Epithelial cell of esophagus (primary cell): Measurements from ENCODE around the gene DSCAML1.

Source experiments
- DNase-seq: peaks from one replicate; pipeline ENCODE4 v3.0.0; 2010; ENCODE audit warnings: low read depth
- H3K4me3 ChIP-seq: 2 replicates; pipeline ENCODE4 v1.5.1; 2011; ENCODE audit warnings: mild to moderate bottlenecking, low read length, control low read depth
- TF ChIP-seq, protein P1 (sequence below): IDR thresholded peaks from 2 replicates; pipeline ENCODE4 v1.5.1; 2011; ENCODE audit warnings: low read depth, mild to moderate bottlenecking, low read length, control low read depth, inconsistent platforms; ENCODE audit not compliant: insufficient read depth; ENCODE audit errors: missing control alignments

Gene DSCAML1

DNA sequence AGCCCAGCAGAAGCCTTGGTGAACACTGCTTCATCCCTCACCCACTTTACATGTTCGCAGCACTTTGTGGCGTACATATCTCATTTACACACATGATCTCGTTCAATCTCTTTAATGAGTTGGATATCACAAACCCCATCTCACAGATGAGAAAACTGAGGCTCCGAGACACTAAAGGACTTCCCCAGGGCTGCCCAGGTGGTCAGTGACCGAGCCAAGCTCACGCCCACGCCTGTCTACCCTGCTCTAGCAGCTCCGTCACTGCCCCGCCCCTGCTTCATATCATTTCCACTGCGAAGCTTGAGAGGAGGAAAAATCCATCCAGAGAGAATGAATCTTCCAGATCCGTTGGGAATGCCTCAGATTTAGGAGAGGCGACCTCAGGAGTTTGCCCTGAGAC, 11.8 kb upstream of the DSCAML1 start:
- peak; percentile 17 for DNase-seq
- TF ChIP-seq, protein P1, sequence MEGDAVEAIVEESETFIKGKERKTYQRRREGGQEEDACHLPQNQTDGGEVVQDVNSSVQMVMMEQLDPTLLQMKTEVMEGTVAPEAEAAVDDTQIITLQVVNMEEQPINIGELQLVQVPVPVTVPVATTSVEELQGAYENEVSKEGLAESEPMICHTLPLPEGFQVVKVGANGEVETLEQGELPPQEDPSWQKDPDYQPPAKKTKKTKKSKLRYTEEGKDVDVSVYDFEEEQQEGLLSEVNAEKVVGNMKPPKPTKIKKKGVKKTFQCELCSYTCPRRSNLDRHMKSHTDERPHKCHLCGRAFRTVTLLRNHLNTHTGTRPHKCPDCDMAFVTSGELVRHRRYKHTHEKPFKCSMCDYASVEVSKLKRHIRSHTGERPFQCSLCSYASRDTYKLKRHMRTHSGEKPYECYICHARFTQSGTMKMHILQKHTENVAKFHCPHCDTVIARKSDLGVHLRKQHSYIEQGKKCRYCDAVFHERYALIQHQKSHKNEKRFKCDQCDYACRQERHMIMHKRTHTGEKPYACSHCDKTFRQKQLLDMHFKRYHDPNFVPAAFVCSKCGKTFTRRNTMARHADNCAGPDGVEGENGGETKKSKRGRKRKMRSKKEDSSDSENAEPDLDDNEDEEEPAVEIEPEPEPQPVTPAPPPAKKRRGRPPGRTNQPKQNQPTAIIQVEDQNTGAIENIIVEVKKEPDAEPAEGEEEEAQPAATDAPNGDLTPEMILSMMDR: no peak
- H3K4me3 ChIP-seq: no peak overlapping the region

- no peak overlapping the region for H3K4me3 ChIP-seq
- TF ChIP-seq, protein P1: peak; percentile 89
- DNase-seq: peak; percentile 59
Measured at GRCh38 chr11:117807482-117808327, 10.7 kb upstream of the DSCAML1 start.

- H3K4me3 ChIP-seq: no peak overlapping the region
- no peak for DNase-seq
- TF ChIP-seq, protein P1: no peak
Measured at GRCh38 chr11:117806846-117807245, 9.8 kb upstream of the DSCAML1 start.

DNA sequence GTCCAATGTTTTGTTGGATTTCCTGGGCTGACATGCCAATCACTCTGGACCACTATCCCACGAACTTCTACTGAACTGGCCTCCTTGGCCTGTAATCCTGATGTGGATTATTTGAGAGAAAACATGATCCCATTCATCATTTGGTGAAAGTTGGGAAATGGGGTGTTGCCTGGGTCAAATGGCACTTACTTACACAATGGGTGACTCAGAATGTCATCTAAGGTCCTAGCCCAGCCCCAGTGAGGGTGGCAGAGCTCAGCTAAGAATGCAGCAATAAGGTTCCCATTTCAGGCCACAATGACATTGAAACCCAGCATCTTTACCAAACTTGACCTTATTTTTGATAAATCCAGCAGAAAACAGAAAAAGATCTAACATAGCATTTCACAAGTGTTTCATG, 8.0 kb upstream of the DSCAML1 start:
- peak; percentile 32 for DNase-seq
- no peak overlapping the region for H3K4me3 ChIP-seq
- TF ChIP-seq, protein P1: no peak

- no peak overlapping the region for H3K4me3 ChIP-seq
- TF ChIP-seq, protein P1: no peak
- no peak for DNase-seq
Measured at GRCh38 chr11:117803896-117804295, 6.9 kb upstream of the DSCAML1 start.

- TF ChIP-seq, protein P1: no peak
- no peak overlapping the region for H3K4me3 ChIP-seq
- no peak for DNase-seq
Measured at GRCh38 chr11:117799634-117800033, 2.6 kb upstream of the DSCAML1 start.

DNA sequence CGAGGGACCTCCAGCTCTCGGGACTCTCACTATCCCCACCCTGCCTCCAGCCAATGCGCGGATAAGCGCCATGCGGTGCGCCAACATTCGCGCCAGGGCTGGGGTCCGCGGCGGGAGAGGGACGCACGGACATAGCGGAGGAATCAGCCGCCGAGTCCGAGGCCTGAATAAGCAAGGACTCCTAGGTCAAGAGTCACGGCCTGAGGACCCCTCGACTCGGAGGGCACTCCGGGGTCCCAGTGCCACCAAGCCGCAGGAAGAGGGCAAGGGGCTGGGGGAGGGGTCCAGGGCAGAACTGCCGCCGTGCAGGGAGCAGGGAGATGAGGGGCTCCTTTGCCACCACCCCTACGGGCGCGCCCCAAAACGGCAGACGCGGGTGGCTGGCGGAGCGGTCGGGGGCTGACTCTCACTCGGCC, 552 bp downstream of the DSCAML1 start:
- no peak overlapping the region for H3K4me3 ChIP-seq
- no peak for DNase-seq
- TF ChIP-seq, protein P1: no peak
